HG03439 (cell line): ENCODE results near the gene MRPS18A.
A peak's percentile ranks its signal among the peaks of the same experiment; 100 is the strongest.
"Not testable (repeated sequence)": the region's sequence is repeated elsewhere in the genome, so short reads cannot be mapped to it uniquely, and the experiment has no call there.

Experiments
- ATAC-seq: cut with Tn5 transposase; IDR thresholded peaks from one replicate; pipeline ENCODE4 v1.9.1; 2021; ENCODE audit warnings: mild to moderate bottlenecking, moderate library complexity; ENCODE audit not compliant: unreplicated experiment

Gene MRPS18A

GRCh38 chr6:43639984-43640800, 47.4 kb downstream of the MRPS18A start:
- no peak for ATAC-seq

- peak; percentile 16 for ATAC-seq
Observed at GRCh38 chr6:43636308-43636659, 51.3 kb downstream of the MRPS18A start.

DNA sequence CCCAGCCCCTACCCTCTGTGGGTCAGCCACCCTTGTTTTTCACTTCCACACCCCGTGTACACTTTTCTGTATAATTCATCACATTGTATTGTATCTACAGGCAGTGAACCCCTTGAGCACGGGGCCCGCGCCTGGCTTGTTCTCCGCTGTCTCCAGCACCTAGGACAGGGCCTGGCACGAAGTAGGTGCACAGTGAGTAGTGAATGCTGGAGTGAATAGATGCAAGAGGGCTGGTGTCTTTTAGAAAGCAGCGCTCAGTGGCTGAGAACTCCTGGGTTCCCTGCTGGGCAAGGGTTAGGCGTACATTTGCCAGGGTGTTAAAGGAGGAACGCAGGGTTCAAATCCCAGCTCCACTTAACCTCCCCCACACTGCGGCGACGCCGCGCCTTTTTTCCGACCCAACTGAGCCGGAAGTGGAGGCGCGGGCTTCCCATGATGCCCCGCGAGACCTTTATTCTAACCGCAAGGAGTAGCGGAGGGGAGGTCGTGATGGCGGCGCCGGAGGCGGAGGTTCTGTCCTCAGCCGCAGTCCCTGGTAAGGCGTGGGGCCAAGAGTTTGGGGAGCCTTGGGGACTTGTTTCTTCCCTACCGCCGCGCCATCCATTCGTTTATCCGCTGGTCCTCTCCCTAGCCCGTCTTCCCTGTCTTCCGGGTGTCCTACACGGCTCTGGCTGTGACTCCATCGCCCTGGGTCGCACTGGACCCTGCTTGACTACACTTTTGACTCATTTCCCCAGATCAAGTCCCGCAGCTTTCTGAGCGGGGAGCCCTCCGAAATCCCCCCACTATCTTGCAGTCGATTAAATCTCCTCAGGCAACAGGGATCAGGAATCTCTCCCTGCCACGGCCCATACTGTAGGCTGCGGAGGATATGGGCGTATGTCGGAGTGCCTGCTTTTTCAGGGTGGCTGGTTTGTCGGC, 51.9 kb downstream of the MRPS18A start, which contains the start of gene MAD2L1BP:
Gene MAD2L1BP (plus strand): TSS at position 454 of the 921 bp plus-strand sequence. CDS start 36 bp downstream, at position 490.
- peak; percentile 76 for ATAC-seq

- ATAC-seq: no peak
Observed at GRCh38 chr6:43634702-43635303, 52.8 kb downstream of the MRPS18A start.

GRCh38 chr6:43633002-43633401, 54.6 kb downstream of the MRPS18A start:
- ATAC-seq: not testable (repeated sequence)

DNA sequence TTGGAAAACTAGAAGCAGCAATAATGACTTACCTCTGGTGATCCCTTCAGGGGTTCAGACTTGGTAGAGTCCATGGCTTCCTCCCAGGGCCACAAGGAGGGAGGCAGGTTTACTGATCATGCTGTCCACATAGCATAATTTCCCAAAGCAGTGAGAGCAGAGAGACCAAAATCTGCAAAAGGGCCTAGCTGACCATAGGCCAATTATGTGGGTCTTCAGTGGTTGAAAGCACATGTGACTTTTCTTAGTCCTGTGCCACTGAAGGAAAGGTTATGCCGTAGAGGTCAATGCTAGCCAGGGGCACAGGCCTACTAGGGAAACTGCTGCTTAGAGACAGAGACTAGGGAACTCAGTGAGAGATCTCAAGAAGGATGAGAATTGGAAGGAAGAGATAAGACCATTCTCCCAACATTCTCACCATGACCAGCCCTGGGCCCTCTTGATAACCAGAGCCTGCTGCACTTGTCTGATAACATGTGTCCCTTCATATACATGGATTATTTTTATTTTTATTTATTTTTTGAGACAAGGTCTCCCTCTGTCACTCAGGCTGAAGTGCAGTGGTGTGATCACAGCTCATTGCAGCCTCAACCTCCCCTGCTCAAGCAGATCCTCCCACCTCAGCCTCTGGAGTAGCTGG, 56.5 kb downstream of the MRPS18A start:
- no peak for ATAC-seq

DNA sequence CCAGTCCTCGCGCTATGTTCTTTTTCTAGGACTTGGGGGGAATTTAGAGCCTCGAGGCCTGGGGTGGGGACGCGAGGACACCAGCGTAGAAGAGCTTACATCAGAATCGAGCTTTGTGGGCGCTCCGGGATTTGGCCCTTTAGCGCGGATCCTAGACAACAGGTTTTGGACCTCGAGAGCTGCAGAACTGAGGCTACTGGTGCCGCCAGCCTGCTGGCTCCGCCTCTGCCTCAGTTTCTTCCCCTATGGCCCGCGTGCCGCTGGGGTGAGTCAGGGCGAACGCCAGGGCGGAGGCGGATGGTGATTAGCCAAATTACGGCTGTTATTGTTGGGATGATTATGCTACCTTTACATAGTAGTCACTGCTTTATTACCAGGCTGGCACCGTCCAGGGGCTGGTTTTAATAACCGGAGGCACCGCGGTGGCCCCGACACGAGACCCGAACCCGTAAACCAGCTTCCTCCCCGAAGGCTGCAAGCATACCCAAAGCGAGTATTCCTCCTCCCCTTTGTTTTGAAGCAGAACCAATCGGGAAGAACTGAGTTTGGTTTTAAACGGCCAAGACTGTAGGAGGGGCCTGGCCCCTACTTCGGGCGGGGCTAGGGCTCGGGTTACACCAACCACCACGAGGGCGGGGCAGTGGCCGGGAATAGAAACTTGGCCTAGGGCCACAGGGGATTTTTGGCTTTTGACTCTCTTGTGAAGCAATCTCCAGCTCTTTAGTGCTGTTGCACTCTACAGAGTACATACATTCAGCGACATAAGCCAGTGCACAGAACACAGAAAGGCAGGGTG, 57.9 kb downstream of the MRPS18A start:
- peak; percentile 68 for ATAC-seq

GRCh38 chr6:43629104-43629504, 58.5 kb downstream of the MRPS18A start, which contains the start of gene GTPBP2:
Gene GTPBP2 (minus strand): TSS chr6:43629264. CDS start chr6:43629162, 102 bp downstream.
- ATAC-seq: peak; percentile 74

- peak; percentile 6 for ATAC-seq
Observed at GRCh38 chr6:43628393-43629103, 59.0 kb downstream of the MRPS18A start.

- ATAC-seq: no peak
Observed at GRCh38 chr6:43627008-43627825, 60.4 kb downstream of the MRPS18A start.

- no peak for ATAC-seq
Observed at GRCh38 chr6:43625393-43625992, 62.1 kb downstream of the MRPS18A start.

GRCh38 chr6:43624786-43625288, 62.8 kb downstream of the MRPS18A start:
- no peak for ATAC-seq

GRCh38 chr6:43623880-43624785, 63.5 kb downstream of the MRPS18A start:
- ATAC-seq: no peak

GRCh38 chr6:43622541-43622940, 65.0 kb downstream of the MRPS18A start:
- ATAC-seq: no peak

- no peak for ATAC-seq
Observed at GRCh38 chr6:43621836-43622180, 65.8 kb downstream of the MRPS18A start.
